Upper lobe of right lung (tissue), 1 donor: ENCODE results near the gene SRGN. TPM values are rescaled to one million over a fixed set of nuclear protein-coding genes. Genes with fewer than 3 reads are reported as not detected.
"Not testable (repeated sequence)": the region's sequence is repeated elsewhere in the genome, so short reads cannot be mapped to it uniquely, and the experiment has no call there.

Experiments
- ATAC-seq: fragments of 200-7000 bp; cut with Tn5 transposase; one replicate; pipeline ENCODE4 v1.9.1; 2020; ENCODE audit warnings: mild to moderate bottlenecking, moderate library complexity
- DNase-seq: peaks from one replicate; pipeline ENCODE4 v3.0.0-alpha.2; 2020
- H3K27ac ChIP-seq: fragments of 200-600 bp; one replicate; pipeline ENCODE4 v1.8.0; 2022
- H3K27me3 ChIP-seq: fragments of 200-600 bp; one replicate; pipeline ENCODE4 v1.8.0; 2022; ENCODE audit warnings: mild to moderate bottlenecking
- H3K36me3 ChIP-seq: fragments of 200-600 bp; one replicate; pipeline ENCODE4 v1.8.0; 2022
- H3K4me1 ChIP-seq: fragments of 200-600 bp; one replicate; pipeline ENCODE4 v1.8.0; 2022
- H3K4me3 ChIP-seq: fragments of 200-600 bp; one replicate; pipeline ENCODE4 v1.8.0; 2022; ENCODE audit warnings: mild to moderate bottlenecking
- H3K9me3 ChIP-seq: fragments of 200-600 bp; one replicate; pipeline ENCODE4 v1.8.0; 2022
- CTCF ChIP-seq: fragments of 200-600 bp; IDR thresholded peaks from one replicate; pipeline ENCODE4 v1.8.0; 2022; ENCODE audit warnings: antibody characterized with exemption
- intact Hi-C: fragments of 100-400 bp; cut with DNase I; formaldehyde crosslinking; loops from one replicate; pipeline ENCODE4 v1.11.0; 2022
- long read RNA-seq: library from polyadenylated mRNA; unstranded; transcript quantifications from one replicate; pipeline ENCODE4 v2.0.0, GENCODE V29; 2021
- total RNA-seq: library from RNA; stranded (reverse); fragmentation: NEBNext Ultra II Directional; extraction: Animal tissue kit (Norgen Biotek cat#: 25700); gene quantifications from one replicate; pipeline ENCODE4 v1.2.1, GENCODE V29; 2021
- donor health status: DM: no; HTN: yes; CAD: no; lungs with severe emphysema.

Gene SRGN, protein sequence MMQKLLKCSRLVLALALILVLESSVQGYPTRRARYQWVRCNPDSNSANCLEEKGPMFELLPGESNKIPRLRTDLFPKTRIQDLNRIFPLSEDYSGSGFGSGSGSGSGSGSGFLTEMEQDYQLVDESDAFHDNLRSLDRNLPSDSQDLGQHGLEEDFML
- 225 TPM for total RNA-seq
- long read RNA-seq, transcript SRGN-201 (3 exons, 1,208 nt) = major isoform, 80 of 84 reads
- long read RNA-seq, partial matches to known transcripts = 2 of 84 reads
- long read RNA-seq, other reads (novel, unspliced or antisense) = 2 of 84 reads

DNA sequence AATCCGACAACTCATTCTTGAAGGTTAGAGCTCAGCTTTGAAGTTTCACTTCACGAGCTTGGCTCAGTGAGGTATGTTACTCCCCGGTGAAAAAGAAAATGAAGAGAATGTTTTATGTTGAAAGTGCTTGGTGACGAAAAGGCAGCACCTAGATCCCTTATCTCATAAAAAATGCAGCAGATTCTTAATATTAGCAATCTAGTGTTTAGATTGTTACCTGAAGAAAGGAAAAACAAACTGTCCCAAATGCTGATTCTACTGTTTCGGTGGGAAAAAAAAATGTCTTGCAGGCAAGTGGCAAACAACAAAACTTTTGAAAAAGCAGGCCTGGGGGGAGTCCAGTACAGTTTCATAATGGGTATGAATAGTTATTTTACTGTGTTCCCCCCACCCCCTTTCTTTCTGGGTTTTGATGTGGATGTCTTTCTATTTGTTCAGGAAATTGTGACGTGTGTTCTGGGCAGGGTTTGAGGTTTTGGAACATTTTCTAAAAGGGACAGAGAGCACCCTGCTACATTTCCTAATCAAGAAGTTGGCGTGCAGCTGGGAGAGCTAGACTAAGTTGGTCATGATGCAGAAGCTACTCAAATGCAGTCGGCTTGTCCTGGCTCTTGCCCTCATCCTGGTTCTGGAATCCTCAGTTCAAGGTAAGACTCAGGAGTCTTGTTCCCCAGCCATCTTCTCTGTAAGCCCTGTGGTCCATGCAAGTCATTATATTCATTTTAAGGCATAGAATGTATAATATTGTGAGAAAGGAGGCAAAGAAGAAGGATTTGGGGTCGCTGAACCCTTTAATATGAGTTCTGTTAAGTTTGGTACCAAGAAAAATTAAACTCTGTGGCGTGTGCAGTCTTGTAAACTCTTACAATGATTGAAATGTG lies at the start of gene SRGN:
TSS of gene SRGN (plus strand) at position 514 of the 881 bp plus-strand sequence. CDS start at position 569, 55 bp downstream.
- ATAC-seq (peak; percentile 90), DNase-seq (no peak)
- Histone ChIP-seq H3K4me3 (peak within 1 kb of the TSS; percentile 58), H3K27ac (peak within 1 kb of the TSS; percentile 95), H3K9me3 (no peaks in the 10 kb centered on the region), H3K27me3 (no peaks in the 10 kb centered on the region), H3K36me3 (no peaks in the 10 kb centered on the region), H3K4me1 (peaks cover 16% of the 10 kb centered on the region)
- intact Hi-C loops = no loop called here
- no peak for TF ChIP-seq CTCF

- ATAC-seq, intact Hi-C loops: not testable (repeated sequence)
These were observed 47.0 kb upstream of the SRGN start for GRCh38 chr10:69040904-69041303.

DNA sequence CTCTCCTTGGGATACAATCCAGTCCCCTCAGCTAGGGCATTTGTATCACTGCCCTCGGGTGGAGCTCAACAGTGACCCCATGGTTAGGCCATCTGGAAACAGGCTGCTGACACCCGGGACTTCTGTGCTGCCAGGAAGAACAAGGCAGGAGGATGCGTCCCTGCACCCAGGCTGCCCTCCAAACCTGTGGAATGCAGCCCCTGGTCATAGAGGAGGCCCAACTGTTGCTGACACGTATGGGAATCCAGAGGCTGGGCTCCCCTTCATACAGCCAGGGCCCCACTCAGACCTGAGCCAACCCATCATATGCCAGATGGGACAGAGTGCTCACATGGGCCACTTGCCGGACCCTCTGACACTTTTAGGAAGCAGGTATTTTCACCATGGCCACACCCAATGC lies 45.5 kb upstream of the SRGN start:
- H3K4me1 ChIP-seq = peaks cover 34% of the 10 kb centered on the region
- TF ChIP-seq CTCF = no peak
- intact Hi-C loops = no loop called here
- DNase-seq = no peak
- H3K27me3 ChIP-seq = no peaks in the 10 kb centered on the region
- H3K9me3 ChIP-seq = no peaks in the 10 kb centered on the region
- H3K36me3 ChIP-seq = no peaks in the 10 kb centered on the region
- no peak overlapping the region for H3K4me3 ChIP-seq
- no peak for ATAC-seq
- no peak overlapping the region for H3K27ac ChIP-seq

More at GRCh38 chr10:69040904-69041303, 47.0 kb upstream of the SRGN start:
- H3K9me3 ChIP-seq, H3K27ac ChIP-seq, H3K4me3 ChIP-seq, H3K27me3 ChIP-seq, H3K36me3 ChIP-seq, DNase-seq: not testable (repeated sequence)
- H3K4me1 ChIP-seq = peaks cover 23% of the 10 kb centered on the region

DNA sequence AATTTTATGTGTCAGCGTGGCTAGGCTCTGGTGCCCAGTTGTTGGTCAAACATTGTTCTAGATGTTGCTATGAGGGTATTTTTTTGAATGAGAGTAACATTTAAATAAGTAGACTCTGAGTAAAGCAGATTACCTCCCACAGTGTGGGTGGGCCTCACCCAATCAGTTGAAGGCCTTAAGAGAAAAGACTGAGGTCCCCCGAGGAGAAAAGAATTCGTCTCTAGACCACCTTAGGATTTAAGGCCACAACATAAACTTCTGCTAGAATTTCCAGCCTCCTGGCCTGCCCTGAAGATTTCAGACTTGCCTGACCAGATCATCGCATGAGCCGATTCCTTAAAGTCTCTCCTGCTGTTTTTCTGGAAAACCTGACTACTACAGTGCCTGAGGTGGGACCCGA lies 45.1 kb upstream of the SRGN start:
- H3K27ac ChIP-seq = no peak overlapping the region
- no peak for ATAC-seq
- peaks cover 39% of the 10 kb centered on the region for H3K4me1 ChIP-seq
- TF ChIP-seq CTCF = no peak
- H3K27me3 ChIP-seq = no peaks in the 10 kb centered on the region
- no peak overlapping the region for H3K4me3 ChIP-seq
- no peaks in the 10 kb centered on the region for H3K36me3 ChIP-seq
- intact Hi-C loops = no loop called here
- no peaks in the 10 kb centered on the region for H3K9me3 ChIP-seq
- DNase-seq = no peak

DNA sequence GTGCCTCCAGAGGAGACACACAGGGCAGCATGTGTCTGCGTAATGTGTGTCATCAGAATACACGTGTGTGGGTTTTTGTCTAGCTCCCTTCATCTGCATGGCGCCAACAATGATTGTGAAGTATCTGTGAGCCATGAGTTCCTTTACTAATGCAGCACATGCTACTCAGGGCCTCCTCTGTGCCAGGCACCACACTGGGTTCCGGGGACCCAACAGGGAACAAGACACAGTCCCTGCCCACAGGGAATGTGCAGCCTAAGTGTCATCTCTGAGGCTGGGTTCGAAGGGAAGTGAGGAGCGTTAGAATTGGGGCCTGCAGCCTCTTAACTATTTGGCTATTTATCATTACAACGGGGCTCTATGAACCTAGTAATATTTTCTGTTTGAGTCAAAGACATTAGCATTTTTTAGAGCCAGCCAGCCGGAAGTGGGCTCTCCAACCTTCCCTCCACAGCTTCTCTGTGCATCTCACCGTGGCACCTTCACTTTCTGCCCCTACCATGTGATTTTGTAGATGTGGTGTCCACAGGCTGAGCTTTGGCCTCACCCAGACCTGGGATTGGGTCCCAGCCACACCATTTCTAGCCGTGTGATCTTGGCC lies 43.9 kb upstream of the SRGN start:
- Histone ChIP-seq H3K27me3 (no peaks in the 10 kb centered on the region), H3K4me1 (peaks cover 45% of the 10 kb centered on the region), H3K4me3 (no peak overlapping the region), H3K36me3 (no peaks in the 10 kb centered on the region), H3K27ac (peak overlapping the region; percentile 77), H3K9me3 (no peaks in the 10 kb centered on the region)
- no peak for DNase-seq
- intact Hi-C loops = no loop called here
- no peak for ATAC-seq
- TF ChIP-seq CTCF = no peak

DNA sequence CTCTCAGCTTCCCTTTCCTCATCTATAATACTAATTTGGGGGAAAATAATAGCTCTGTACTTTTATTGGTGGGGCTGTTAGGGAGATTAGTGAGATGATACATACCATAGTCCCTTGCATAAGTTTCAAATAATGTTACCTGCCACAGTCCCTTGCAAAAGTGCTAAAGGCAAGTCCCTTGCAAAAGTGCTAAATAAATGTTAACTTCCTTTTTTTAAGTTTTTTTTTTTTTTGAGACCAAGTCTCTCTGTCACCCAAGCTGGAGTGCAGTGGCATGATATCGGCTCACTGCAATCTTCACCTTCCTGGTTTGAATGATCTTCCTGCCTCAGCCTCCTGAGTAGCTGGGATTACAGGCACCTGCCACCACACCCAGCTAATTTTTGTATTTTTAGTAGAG lies 43.4 kb upstream of the SRGN start:
- intact Hi-C loops = no loop called here
- TF ChIP-seq CTCF = no peak
- no peak for ATAC-seq
- Histone ChIP-seq H3K27ac (peak overlapping the region; percentile 77), H3K27me3 (no peaks in the 10 kb centered on the region), H3K36me3 (no peaks in the 10 kb centered on the region), H3K9me3 (no peaks in the 10 kb centered on the region), H3K4me3 (no peak overlapping the region), H3K4me1 (peaks cover 49% of the 10 kb centered on the region)
- DNase-seq = no peak
